ENCODE measurements around the gene TJAP1.
"Not testable (repeated sequence)": the region's sequence is repeated elsewhere in the genome, so short reads cannot be mapped to it uniquely, and the experiment has no call there.

The TJAP1 gene

DNA sequence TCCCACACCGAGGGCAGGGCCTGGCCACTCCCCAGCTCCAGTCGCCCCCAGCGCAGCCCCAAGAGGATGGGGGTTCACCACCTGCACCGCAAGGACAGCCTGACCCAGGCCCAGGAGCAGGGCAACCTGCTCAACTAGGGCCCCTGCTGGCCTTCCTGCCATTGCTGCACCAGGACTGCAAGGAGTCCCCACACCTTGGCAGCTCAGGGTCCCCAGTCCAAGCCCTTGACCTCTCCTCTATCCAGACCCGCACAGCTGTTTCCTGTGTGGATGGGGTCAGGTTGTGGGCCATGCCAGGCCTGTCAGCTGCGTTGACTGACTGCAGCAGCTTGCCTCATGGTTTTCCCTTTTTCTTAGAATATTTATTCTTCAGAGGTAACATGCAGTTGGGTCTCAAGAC lies 28.3 kb downstream of the TJAP1 start:
- no peak for DNase-seq (ENCODE audit: low read depth)

DNA sequence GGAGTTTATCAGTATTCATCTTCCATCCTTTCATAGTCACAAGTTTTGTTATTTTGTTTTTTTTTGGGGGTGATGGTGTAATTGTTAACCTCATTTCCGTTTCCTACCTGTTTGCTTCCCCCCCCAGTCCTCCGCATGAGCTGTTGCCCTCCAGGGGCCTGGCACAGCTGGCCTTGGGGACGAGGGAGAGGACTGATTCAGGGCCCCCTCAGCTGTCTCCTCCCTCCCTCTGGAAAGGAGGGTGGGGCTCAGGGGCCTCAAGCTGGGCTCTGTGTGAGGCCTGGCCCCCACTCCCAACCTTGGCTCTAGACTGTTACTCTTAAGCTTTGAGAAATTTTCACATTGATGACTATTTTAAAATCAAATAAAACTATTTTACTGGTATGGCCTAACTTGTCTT lies 28.8 kb downstream of the TJAP1 start:
- no peak for DNase-seq (ENCODE audit: low read depth)

DNA sequence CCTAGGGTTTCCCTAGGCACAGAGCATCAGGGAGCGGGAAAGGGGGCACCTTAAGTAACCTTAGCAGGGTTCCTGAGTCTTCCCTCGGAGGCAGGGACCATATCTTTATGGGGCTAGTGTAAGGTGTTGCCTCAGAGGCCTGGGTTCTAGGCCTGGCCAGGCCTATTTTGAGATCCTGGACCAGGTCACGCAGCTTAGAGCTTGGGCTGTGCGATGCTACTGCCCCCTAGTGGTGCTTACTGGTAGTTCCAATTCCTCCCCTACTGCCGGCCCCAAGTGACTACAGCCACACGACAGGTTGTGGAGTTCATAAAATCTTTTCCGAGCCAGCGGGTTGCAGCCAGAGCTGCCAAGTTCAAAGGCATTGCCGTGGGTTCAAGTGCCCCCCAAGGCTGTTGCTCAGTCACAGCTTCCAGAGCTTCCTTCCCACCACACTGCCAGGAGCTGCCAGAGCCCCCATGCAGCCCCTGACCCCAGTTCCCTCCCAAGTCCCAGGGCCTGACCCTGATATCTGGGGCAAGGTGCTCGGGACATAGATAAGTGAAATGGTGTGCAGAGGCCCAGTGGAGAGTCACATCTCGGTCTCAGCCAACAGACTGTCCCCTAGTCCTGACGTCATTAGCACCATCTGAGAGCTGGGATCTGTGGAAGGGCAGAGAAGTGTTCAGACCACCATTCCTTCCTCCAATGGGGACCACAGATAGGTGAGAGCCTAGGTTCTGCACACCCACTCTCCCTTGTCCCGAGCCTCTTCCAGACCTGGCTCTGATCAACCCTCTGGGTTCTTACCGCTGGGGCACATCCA lies 29.5 kb downstream of the TJAP1 start:
- DNase-seq (ENCODE audit: low read depth) = peak; percentile 50

DNA sequence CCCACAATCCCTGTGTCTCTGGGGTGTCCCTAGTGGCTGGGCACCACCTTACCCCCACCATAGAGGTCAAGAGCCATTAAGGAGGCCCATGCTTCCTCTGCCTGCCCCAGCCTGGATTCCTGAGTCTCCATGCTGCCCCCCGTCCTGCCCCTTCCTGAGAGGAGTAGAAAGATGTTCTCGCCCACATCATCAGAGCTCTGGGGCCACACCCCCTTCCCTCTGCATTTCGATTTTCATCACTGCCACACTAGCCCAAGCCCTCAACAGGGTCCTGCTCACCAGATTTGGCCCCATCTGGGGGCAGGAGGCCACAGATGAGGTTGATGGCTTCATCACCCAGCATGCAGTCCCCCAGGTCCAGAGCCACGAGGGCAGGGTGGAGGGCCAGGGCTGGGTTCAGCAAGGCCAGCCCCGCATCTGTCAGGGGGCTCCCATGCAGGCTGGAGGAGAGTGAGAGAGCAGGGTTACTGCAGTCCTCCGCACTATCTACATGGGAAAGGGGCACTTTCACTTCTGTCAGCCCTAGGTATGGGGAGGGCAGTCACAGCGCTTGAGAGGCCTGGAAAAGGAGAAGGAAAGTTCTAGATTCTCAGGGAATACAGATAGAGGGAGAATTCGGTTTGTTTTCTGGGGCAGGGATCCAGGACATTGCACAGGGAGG lies 31.2 kb downstream of the TJAP1 start:
- DNase-seq (ENCODE audit: low read depth) = no peak

DNA sequence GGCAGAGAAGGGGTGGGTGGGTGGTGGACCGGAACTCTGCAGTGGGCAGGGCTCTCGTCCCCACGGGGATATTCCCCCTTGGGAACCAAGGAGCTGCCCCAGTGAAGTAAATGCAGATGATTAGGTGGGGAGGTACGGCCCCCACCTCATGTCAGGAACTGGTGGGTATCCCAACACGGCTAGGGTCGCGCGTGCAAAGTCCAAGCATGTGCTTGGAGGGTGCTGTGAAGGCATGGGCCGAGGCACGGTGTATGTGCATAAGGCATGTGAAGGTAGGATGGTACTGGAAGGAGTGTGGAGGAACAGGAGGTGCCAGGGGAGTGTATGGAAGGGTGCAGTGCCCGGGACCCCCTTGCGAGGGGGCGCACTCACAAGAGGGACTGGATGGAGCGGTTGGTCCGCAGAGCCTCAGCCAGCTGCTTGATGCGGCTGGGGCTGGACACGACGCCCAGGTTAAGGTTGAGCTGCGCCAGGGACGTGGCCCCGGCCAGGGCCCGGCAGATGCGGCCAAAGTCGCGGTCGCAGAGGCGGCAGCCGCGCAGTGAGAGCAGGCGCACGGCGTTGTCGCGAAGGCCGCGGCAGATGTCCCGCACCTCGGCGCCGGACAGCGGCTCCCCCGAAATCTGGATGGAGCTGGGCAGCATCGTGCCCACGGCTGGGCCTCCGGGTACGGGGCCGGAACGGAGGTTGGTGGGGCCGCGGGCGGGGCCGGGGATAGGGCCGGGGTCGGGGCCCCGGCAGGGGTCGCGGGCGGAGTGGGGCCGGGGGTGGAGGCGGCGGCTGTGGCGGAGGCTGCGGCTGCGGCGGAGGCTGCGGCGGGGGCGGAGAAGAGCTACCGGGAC lies 32.0 kb downstream of the TJAP1 start:
- DNase-seq (ENCODE audit: low read depth) = no peak

DNA sequence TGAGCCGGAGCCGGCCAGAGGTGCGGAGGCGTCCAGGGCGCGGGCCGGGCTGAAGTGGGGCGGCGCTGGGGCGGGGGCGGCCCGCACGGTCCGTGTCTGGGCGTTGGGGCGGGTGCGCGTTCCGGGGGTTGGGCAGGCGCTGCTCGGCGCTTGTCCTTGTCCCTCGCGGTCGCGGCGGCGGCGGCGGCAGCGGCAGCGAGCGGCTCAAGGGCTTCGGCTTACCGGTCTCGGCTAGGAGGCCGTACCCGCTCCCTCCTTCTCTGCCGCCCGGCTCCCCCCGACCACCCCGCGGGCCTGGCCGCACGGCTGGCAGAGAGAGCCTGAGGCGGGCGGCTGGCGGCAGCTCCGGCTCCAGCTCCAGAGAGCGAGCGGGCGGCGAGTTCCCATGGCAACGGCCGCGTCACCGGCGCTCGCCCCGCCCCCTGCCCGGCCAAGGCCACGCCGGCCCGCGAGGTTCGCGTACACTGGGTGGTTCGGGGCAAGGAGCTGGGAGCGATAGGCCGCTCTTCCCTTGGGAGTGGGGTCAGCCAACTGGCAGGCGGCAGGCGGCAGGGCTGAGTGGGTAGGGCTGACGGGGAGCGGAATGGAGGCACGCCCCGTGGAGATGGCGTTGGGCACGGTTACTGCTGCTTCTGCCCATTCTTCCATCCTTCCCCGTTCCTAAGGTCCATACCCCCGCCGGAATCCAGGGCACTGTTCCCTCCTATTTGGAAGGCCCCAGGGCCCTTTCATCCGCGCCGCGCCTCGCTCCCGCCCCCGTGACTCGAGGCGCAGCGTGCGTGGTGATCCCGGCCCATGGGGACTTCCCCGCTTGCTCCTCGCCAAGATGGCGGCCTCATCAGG lies 32.8 kb downstream of the TJAP1 start, which contains the start of gene LRRC73:
TSS of gene LRRC73 (minus strand) at position 363 of the 843 bp plus-strand sequence. CDS start 561 bp downstream, outside the sequence.
- peak; percentile 67 for DNase-seq (ENCODE audit: low read depth)

DNA sequence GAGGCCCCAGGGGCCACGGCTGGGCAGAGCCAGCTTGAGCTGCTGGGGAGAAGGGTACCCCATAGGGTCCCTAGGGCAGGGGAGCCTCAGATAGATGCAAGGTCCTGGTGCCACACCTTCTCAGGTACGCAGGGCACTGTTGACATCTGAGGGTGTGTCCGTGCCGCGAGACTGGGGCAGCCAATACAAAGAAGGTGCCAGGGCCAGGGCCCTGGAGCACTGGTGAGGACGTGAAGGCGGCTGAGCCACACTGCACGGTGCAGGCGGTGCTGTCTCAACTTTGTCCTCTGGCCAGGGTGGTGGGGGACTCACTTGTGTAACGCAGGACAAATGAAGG lies 33.4 kb downstream of the TJAP1 start:
- no peak for DNase-seq (ENCODE audit: low read depth)

DNA sequence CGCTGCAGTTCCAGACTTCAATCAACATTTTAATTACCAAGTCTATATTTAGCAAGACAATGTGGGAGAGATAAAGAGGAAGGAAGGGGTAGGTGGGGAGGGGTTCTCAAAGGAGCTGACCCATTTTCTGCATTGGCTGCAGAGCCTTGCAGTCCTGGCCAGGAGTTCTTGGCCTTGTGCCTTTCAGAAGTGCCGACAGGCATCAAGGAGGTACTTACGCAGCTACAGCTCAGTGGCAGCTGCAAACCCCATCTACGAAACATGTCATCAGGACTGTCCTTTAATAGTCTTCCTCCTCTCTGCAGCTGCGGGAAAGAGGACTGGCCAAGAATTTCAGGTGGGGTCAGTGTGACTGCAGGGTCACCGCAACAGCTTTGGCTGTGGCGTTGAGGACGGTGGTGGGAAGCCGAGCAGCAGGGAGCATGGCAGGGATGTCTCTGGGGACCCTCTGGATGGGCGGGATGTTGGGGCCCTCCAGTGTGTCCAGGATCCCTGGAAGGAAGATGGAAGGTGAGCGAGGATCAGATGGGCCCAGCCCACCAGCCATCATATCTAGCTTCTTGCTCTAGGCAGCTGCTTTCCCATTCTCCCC lies 34.5 kb downstream of the TJAP1 start:
- DNase-seq (ENCODE audit: low read depth) = no peak

DNA sequence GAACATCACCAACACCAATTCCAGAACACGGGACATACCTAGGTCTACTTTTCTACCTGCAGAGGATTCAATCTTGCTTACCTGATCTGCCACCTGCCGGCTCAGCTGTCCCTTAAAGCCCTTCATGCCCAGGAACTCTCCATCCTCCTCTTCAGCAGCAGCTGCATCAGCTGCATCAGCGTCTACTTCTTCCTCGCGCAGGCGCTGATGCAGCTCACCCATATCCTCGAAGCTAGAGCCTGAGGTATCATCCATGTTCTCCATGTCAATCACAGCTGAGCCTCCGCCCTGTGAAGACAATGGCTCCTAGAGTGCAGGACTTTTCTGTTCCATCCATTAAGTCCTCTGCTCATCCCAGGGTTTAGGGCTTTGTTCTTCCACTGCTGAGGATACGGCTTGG lies 38.4 kb downstream of the TJAP1 start:
- DNase-seq (ENCODE audit: low read depth) = no peak

DNA sequence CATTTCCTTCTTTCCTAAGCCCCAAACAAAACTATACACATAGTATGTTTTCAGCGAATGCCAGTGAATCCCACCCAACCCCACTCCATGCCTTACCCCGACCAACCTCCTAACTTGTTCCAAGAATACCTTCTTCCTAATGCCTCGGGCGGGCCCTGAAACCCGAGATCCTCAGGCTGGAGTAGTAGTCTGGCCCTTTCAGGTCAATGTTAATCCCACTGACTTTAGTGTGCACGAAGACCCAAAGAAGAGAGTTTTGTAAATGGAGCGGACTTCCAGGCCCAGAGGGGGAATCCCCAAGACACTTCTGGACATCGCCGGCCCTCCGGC lies 39.0 kb downstream of the TJAP1 start:
- no peak for DNase-seq (ENCODE audit: low read depth)

DNA sequence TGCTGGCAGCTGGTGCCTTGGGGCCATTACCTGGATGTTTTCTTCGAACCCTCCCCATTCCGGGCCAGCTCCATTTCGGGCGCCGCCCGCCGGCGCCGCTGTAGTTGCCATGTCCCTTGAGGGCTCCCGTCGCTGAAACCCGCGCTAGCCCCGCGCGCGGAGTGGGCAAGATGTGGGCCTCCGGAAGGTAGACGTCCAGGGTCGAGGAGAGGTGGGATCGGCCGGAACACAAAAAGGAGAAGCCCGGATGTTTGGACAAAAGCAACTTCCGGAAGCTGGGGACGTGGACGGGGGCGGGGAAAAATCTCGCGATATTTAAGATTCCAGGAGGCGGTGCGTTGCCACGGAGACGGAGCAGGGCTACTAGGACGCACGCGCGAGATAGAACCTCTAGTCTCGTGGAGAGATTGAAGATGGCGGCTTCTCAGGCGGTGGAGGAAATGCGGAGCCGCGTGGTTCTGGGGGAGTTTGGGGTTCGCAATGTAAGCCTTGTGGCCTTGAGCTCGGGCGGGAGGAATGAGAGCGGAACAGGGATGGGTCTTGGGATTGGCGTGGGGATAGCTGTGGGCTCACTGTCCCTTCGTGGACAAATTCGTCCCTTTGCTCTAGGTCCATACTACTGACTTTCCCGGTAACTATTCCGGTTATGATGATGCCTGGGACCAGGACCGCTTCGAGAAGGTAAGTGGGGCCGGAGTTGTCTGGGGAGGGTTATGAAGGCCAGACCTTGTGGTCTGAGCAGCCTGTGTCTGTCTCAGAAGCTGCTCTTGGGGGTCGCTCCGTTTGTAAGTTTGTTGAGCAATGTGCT lies 39.5 kb downstream of the TJAP1 start, which contains the start of the genes POLR1C and YIPF3:
TSS of gene POLR1C (plus strand) at position 393 of the 808 bp plus-strand sequence. CDS start at position 414, 21 bp downstream.
TSS of gene YIPF3 (minus strand) at position 230 of the 808 bp plus-strand sequence. CDS start at position 111, 119 bp downstream.
- peak; percentile 92 for DNase-seq (ENCODE audit: low read depth)

DNA sequence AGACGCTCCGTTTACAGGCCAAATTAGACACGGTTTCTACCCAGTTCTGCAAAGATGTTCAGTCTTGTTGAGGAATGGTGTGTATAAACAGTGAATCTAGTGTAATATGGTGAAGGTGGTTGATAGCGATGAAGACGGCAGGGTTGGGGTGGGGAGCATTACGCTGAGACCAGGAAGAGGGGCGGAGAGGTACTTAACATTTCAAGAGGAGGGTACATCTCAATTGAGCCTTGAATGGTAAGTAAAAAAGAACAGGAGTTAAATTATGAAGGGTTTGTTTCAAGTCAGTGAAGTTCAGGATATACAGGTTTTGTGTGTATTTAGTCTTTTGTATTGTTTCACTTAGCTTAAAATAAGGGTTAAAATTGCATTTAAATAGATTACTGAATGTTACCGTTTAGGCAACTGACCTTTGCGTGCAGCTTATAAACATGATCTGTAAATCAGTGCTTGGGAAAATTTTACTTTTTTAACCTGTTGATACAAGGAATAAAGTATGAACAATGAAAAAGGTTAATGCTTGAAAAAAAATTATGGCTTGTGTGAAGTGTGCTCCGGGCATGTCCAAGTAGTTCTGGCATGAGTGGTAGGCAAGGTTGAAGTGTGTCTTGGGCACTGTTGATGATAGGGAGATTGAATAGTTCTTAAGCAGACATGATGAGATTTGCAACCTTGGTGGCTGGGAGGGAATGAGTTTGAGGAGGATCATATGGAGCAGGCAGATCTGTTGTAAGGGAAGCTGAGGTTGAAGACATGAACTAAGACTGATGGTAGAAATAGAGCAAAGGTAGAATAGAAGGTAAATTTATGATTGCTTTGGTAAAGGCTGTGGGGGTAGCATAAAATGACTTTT lies 40.4 kb downstream of the TJAP1 start:
- DNase-seq (ENCODE audit: low read depth) = no peak

DNA sequence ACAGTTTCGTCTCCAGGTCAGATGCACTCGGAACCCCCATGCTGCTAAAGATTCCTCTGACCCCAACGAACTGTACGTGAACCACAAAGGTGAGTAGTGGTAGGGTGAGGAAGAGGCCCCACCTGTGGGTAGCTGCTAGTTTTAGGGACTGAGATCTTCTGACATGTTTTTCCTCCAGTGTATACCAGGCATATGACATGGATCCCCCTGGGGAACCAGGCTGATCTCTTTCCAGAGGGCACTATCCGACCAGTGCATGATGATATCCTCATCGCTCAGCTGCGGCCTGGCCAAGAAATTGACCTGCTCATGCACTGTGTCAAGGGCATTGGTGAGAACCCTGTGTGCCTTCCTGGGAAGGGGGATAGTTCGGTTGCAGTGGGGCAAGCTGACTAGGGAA lies 42.7 kb downstream of the TJAP1 start:
- no peak for DNase-seq (ENCODE audit: low read depth)

DNA sequence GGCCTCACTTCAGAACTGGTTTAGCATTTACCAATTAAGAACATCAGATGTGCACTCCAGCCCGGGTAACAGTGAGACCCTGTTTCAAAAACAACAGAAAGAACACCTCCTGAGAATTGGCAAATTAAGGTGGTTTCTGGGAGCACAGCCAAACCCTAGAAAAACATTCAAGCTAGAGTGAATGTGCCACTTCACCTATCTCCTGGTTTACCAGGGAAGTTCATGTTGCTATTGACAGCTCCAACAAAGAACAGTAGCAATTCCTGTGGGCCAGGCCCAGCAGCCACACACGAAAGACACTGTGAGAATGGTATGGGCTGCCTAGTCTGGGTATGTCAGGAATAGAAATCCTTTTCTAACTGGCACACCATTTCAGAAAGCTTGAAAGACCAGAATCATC lies 44.5 kb downstream of the TJAP1 start:
- no peak for DNase-seq (ENCODE audit: low read depth)

DNA sequence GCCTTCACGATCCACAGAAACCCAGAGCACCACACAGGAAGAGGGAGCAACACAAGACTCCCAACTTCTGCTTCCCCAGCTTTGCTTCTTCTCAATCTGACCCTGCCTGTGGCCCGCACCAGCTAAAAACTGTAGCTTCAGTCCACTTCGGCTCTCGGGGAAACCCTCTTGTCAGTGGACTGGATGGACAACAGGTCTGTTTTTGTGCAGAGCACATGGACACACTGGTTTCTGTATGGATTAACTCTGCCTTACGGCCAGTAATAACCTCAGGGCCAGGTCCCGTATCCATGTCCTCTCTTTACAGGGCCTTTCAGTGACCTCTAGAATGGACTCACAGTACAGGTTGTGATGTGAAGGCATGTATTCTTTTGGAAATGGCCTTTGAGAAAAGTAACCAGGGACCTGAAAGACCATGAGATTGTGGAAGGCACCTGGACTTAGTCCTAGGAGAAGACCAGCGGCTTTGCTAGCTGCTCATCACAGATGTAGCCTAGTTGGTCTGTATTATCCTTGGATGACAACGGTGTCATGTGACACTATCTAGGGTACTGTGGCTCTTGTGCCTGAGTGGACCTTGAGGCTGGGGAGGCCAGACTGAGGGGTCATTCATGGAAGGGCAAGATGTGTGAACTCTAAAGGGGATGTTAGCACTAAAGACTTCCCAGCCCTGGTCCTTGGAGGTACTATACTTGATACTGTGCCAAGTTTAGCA lies 45.3 kb downstream of the TJAP1 start:
- no peak for DNase-seq (ENCODE audit: low read depth)

DNA sequence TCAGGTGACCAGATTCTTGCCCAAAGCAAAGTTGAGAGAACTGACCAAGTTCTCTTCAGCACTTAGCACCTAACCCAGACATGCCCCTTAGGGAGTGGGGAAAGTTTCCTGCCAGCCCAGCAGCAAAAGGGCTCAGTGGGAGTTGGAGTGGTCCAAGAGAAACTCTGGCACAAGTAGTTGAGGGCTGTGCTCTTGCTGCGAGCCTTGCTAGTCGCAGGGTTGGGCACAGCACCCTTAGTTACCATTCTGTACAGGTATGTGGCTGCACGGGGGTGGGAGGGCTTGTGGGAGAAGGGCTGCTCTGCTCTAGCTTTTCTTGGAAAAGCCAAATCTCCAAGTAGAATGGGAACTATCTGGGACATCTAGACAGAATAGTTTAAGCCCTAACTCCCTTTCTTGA lies 45.9 kb downstream of the TJAP1 start:
- DNase-seq (ENCODE audit: low read depth) = no peak

DNA sequence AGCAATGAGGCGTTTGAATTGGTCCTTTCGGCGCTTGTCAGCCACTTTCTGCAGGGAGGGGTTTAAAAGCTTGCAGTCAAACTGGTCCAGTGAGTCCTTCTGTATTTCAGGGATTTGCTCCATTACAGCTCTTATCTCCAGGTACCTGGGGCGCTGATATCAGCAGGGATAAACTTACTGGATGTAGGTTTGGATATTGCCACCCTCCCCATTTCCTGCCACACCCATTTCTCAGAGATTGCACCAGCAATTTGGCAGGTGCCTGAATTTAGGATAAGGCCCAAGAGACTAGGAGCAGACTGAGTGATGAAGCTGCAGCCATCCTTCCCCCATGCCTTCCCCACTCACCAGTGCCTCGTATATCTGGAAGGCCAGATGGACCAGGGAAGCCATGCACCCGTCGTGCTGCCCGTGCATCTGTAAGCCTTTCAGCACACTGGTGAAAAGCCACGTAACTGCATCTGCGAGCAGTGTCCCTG lies 47.2 kb downstream of the TJAP1 start:
- DNase-seq (ENCODE audit: low read depth) = no peak

DNA sequence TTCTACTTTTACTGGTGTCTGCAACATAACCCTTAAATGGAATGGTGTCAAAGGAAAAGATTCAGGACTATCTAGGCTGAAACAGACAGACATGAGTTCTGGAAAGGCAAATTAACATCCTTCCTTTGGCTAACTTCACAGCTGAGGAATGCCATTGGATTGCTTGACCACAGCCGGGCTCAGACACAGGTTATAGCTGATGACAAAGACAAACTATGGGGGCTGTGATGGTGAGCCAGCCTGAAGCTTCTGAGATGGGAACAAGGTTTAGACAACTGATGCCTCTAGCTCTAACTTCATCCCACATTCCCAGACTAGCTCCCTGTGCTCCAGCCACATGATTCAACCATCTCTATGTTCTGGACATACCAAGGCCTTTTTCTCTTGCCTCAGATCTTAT lies 54.8 kb downstream of the TJAP1 start:
- no peak for DNase-seq (ENCODE audit: low read depth)

DNA sequence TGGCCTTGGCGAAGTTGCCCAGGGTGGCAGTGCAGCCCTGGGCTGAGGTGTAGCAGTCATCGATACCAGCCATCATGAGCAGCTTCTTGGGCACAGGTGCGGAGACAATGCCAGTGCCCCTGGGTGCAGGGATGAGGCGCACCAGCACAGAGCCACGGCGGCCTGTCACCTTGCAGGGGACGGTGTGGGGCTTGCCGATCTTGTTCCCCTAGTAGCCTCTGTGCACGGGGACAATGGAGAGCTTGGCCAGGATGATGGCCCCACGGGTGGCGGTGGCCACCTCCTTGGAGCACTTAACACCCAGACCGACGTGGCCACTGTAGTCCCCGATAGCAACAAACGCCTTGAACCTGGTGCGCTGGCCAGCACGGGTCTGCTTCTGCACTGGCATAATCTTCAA lies 61.6 kb downstream of the TJAP1 start:
- not testable (repeated sequence) for DNase-seq (ENCODE audit: low read depth)
